HL-60 (cell line): ENCODE measurements around the gene TNC.

ENCODE experiments used
- CTCF ChIP-seq: IDR thresholded peaks from one replicate; pipeline ENCODE4 v1.5.1; 2011; ENCODE audit warnings: low read length, control low read depth, inconsistent platforms; ENCODE audit not compliant: insufficient read depth
- REST ChIP-seq: IDR thresholded peaks from 2 replicates; pipeline ENCODE4 v1.6.1; 2012; ENCODE audit warnings: low read depth; ENCODE audit not compliant: insufficient replicate concordance

- TF ChIP-seq REST (no peak), CTCF (no peak)
These were observed 25.7 kb upstream of the TNC start for GRCh38 chr9:115143689-115144088.
